Activated CD8-positive, alpha-beta T cell treated with anti-CD3 and anti-CD28 coated beads, Interleukin-2, amount 10 ng/mL, durations not matched to agents 7 days and 5 days (primary cell): Measurements from ENCODE around the gene CXCR6. TPM values are rescaled to one million over a fixed set of nuclear protein-coding genes. Genes with fewer than 3 reads are reported as not detected.

Source experiments
- ATAC-seq: fragments of 150-1000 bp; cut with Tn5 transposase; one replicate; pipeline ENCODE4 v1.10.0; 2021; ENCODE audit warnings: moderate library complexity
- CTCF ChIA-PET: fragments of 350-600 bp; sonication (Branson Sonifier 250); formaldehyde crosslinking; loops from one replicate; lab custom pipeline; 2021; ENCODE audit warnings: antibody characterized with exemption; lab: Charles Lee
- POLR2A ChIA-PET: fragments of 350-600 bp; sonication (Branson Sonifier 250); formaldehyde crosslinking; loops from one replicate; lab custom pipeline; 2021; ENCODE audit warnings: antibody characterized with exemption; lab: Charles Lee
- DNase-seq: peaks from one replicate; pipeline ENCODE4 v3.0.0-alpha.2; 2020
- H3K27ac Mint-ChIP-seq: one replicate; pipeline ENCODE4 v1.8.0; 2021; ENCODE audit warnings: mild to moderate bottlenecking, mixed read lengths
- H3K27me3 Mint-ChIP-seq: one replicate; pipeline ENCODE4 v1.8.0; 2021; ENCODE audit warnings: low read depth, mixed read lengths
- H3K36me3 Mint-ChIP-seq: one replicate; pipeline ENCODE4 v1.8.0; 2021; ENCODE audit warnings: low read depth, mixed read lengths
- H3K4me1 Mint-ChIP-seq: one replicate; pipeline ENCODE4 v1.8.0; 2021; ENCODE audit warnings: low read depth, mixed read lengths
- H3K4me3 Mint-ChIP-seq: one replicate; pipeline ENCODE4 v1.8.0; 2021; ENCODE audit warnings: mild to moderate bottlenecking, mixed read lengths
- H3K9me3 Mint-ChIP-seq: one replicate; pipeline ENCODE4 v1.8.0; 2022; ENCODE audit warnings: mixed read lengths; ENCODE audit not compliant: insufficient read depth
- total RNA-seq, 2 experiments: library from RNA; stranded (reverse); gene quantifications; one replicate each; pipeline ENCODE4 v1.2.3, GENCODE V29; 2021

Gene CXCR6
- total RNA-seq, 2 experiments from 2014 or later: 26.5 to 27.6 TPM

- peaks cover 69% of the 10 kb centered on the region for H3K36me3 Mint-ChIP-seq
- ATAC-seq: no peak
- H3K4me3 Mint-ChIP-seq: no peak overlapping the region
- no peaks in the 10 kb centered on the region for H3K27me3 Mint-ChIP-seq
- no peak for DNase-seq
- no peaks in the 10 kb centered on the region for H3K9me3 Mint-ChIP-seq
- peaks cover 14% of the 10 kb centered on the region for H3K4me1 Mint-ChIP-seq
- H3K27ac Mint-ChIP-seq: no peak overlapping the region
- CTCF ChIA-PET: interaction anchor here (3.9 kb wide), 1 partner anchor 155 kb away, joined by 21 read pairs; no protein-coding TSS in a partner anchor
- POLR2A ChIA-PET: interaction anchor here (1.3 kb wide), 1 partner anchor 15 kb away, joined by 3 read pairs; no protein-coding TSS in a partner anchor
Measured at GRCh38 chr3:45923755-45924154, 19.5 kb upstream of the CXCR6 start.

- no peak overlapping the region for H3K4me3 Mint-ChIP-seq
- POLR2A ChIA-PET: no interaction called here
- H3K9me3 Mint-ChIP-seq: no peaks in the 10 kb centered on the region
- no peaks in the 10 kb centered on the region for H3K27me3 Mint-ChIP-seq
- ATAC-seq (no peak), DNase-seq (no peak)
- no peak overlapping the region for H3K27ac Mint-ChIP-seq
- peaks cover 76% of the 10 kb centered on the region for H3K36me3 Mint-ChIP-seq
- peaks cover 9% of the 10 kb centered on the region for H3K4me1 Mint-ChIP-seq
- CTCF ChIA-PET: interaction anchor here (0.9 to 8.1 kb wide), 10 partner anchors 11 to 427 kb away, joined by 3 to 87 read pairs (median 4); no protein-coding TSS in a partner anchor
Measured at GRCh38 chr3:45927881-45928280, 15.4 kb upstream of the CXCR6 start.

DNA sequence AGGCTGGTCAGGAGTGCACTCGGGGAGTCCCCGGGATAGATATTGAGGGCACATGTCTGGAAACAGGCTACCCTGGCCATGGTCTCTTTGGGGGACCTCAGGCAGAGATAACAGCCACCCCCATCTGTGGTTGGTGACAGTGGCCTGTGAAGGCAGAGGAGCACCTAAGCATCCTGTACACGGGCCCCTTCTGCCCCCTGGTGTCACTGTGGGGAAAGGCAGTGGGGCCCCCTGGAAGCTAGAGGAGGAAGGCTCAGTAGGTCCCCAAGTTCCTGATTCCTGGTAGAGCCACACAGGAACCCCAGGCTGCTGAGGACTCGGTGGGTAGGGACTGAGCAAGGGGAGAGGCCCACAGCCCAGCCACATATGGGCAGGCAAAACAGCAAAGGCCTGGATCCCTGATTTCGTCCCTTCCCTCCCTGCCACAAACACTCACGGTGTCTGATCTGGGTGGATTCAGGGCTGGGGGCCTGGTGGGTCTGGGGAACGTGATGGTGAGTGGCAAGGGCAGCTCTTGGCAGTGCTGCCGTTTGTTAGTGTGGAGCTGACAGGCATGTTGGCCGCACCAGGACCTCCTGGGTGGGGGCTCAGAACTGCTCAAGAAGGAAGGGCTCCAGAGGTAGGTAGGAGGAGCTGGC is 14.1 kb upstream of the CXCR6 start:
- H3K36me3 Mint-ChIP-seq: peaks cover 76% of the 10 kb centered on the region
- ChIA-PET POLR2A (interaction anchor here (0.6 kb wide), 1 partner anchor 416 kb away, joined by 3 read pairs; no protein-coding TSS in a partner anchor), CTCF (interaction anchor here (0.6 to 8.1 kb wide), 25 partner anchors 8 to 419 kb away, joined by 3 to 87 read pairs (median 5); partner anchors contain the start of gene CXCR6)
- H3K27ac Mint-ChIP-seq: peak overlapping the region; percentile 55
- H3K9me3 Mint-ChIP-seq: no peaks in the 10 kb centered on the region
- no peaks in the 10 kb centered on the region for H3K27me3 Mint-ChIP-seq
- peaks cover 5% of the 10 kb centered on the region for H3K4me1 Mint-ChIP-seq
- DNase-seq (peak; percentile 77), ATAC-seq (peak; percentile 92)
- no peak overlapping the region for H3K4me3 Mint-ChIP-seq

- ChIA-PET CTCF (interaction anchor here (0.6 to 8.1 kb wide), 5 partner anchors 12 to 169 kb away, joined by 3 to 87 read pairs (median 6); partner anchors contain the start of gene CXCR6), POLR2A (no interaction called here)
- no peak for ATAC-seq
- no peaks in the 10 kb centered on the region for H3K9me3 Mint-ChIP-seq
- H3K36me3 Mint-ChIP-seq: peaks cover 88% of the 10 kb centered on the region
- H3K4me3 Mint-ChIP-seq: no peak overlapping the region
- no peak overlapping the region for H3K27ac Mint-ChIP-seq
- peaks cover 5% of the 10 kb centered on the region for H3K4me1 Mint-ChIP-seq
- no peak for DNase-seq
- H3K27me3 Mint-ChIP-seq: no peaks in the 10 kb centered on the region
Measured at GRCh38 chr3:45931496-45931895, 11.8 kb upstream of the CXCR6 start.

DNA sequence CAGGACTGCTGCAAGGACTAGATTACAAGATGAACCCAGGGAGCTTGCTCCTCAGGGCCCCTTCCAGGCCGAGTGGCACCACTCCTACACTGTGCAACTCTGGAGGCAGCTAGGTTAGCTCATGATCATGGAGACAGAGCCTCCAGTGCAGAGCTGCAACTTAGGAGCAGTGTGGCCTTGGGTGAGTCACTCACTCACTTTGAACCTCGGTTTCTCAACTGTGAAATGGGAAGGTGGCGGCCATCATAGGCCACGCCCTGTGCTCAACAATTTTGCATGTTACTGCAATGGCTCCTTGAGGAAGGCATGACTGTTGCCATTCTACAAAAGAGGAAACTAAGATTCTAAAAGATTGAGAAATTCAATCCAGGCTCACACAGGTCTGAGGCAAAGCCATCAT is 11.2 kb upstream of the CXCR6 start:
- Mint-ChIP-seq H3K9me3 (no peaks in the 10 kb centered on the region), H3K36me3 (peaks cover 87% of the 10 kb centered on the region), H3K27me3 (no peaks in the 10 kb centered on the region), H3K4me1 (peaks cover 6% of the 10 kb centered on the region), H3K27ac (no peak overlapping the region), H3K4me3 (no peak overlapping the region)
- CTCF ChIA-PET: interaction anchor here (1.4 to 8.1 kb wide), 4 partner anchors 99 to 170 kb away, joined by 3 to 87 read pairs (median 29); no protein-coding TSS in a partner anchor
- ATAC-seq: no peak
- POLR2A ChIA-PET: no interaction called here
- DNase-seq: no peak

DNA sequence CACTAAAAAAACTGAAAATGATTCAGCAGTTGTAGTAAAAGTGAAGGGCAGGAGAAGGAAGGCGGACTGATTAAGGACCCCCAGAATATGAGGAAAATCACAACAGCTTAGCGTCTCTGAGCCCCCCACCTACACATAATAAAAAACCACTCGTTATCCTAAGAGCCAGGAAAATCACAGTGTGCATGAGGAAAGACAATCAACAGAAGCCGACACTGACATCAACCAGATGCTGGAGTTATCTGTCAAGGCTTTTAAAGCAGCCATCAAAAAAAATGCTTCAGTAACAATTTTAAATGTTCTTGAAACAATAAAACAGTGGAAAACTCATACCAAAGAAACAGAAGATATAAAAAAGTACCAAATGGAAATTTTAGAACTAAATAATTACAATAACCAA is 9.7 kb upstream of the CXCR6 start:
- DNase-seq (no peak), ATAC-seq (no peak)
- peaks cover 84% of the 10 kb centered on the region for H3K36me3 Mint-ChIP-seq
- POLR2A ChIA-PET: no interaction called here
- CTCF ChIA-PET: interaction anchor here (0.9 to 8.1 kb wide), 4 partner anchors 10 to 173 kb away, joined by 3 to 87 read pairs (median 6); partner anchors contain the start of gene CXCR6
- no peak overlapping the region for H3K4me3 Mint-ChIP-seq
- H3K9me3 Mint-ChIP-seq: no peaks in the 10 kb centered on the region
- H3K27me3 Mint-ChIP-seq: no peaks in the 10 kb centered on the region
- H3K27ac Mint-ChIP-seq: no peak overlapping the region
- peaks cover 20% of the 10 kb centered on the region for H3K4me1 Mint-ChIP-seq

DNA sequence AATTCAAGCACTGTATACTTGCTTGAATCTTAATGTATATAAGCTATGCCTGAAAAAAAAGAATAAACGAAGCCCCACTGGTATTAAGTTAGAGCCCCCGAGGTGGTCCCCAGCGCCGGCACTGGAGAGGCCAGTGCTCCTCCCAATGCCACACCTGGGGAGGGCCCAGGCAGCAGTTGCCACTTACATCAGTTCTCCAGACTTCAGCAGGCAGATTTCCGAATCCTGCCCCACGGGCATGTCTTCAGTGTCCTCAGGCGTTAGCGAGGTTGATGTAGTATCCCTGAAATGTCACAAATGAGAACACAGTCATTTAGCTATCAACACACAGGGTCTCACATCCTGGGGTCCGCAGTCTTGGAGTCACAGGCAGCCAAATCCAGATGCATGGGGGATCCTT is 7.0 kb upstream of the CXCR6 start:
- ChIA-PET CTCF (interaction anchor here (0.9 to 8.4 kb wide), 4 partner anchors 58 to 151 kb away, joined by 3 to 389 read pairs (median 16); partner anchors contain the start of gene FYCO1), POLR2A (no interaction called here)
- Mint-ChIP-seq H3K27me3 (no peaks in the 10 kb centered on the region), H3K9me3 (peaks cover 6% of the 10 kb centered on the region), H3K27ac (no peak overlapping the region), H3K4me1 (peaks cover 41% of the 10 kb centered on the region), H3K4me3 (no peak overlapping the region), H3K36me3 (peaks cover 80% of the 10 kb centered on the region)
- ATAC-seq (no peak), DNase-seq (no peak)

DNA sequence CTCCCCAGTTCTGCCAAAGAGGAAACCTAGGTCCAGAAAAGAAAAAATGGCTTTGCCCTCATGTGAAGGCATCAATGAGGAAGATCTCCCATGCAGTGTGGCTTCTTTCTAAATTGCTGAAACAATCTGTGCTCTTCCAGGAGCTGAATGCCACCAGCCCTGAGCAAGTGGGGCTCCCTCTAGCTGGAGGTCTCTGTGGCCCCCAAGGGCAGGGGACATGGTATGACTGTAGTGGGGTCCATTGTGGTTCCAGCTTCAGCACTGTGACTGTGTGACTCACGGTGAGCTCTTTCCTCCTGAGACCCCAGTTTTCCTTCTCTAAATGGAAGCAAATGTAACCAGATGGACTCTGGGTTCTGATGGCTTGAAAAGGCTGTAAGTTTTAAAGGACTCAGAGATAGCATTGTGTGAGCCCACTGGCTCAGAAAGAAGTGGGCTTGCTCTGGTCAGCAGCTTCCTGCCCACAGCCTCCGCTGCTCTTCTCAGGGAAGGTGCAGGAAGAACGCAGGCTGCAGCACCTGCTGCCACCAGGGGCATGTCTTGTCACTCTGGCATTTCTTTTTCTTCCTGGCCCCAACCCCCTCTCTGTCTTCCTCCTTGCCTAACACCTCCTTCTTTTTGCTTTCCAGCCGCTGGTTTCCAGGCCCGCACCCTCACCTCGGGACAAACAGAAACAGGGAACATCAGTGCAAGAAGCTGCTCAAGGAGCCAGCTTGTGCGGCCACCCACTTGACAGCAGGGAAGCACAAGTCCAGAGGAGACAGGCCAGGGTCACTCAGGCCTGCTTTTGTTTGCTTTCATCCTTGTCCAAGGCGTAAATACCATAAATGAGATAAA is 5.8 kb upstream of the CXCR6 start:
- Mint-ChIP-seq H3K4me3 (no peak overlapping the region), H3K36me3 (peaks cover 83% of the 10 kb centered on the region), H3K4me1 (peaks cover 50% of the 10 kb centered on the region), H3K27me3 (no peaks in the 10 kb centered on the region), H3K9me3 (peaks cover 6% of the 10 kb centered on the region), H3K27ac (no peak overlapping the region)
- ChIA-PET CTCF (interaction anchor here (0.9 to 8.4 kb wide), 10 partner anchors 56 to 270 kb away, joined by 3 to 389 read pairs (median 4); partner anchors contain the start of genes CCR1 and FYCO1), POLR2A (interaction anchor here (0.6 kb wide), 1 partner anchor 430 kb away, joined by 3 read pairs; no protein-coding TSS in a partner anchor)
- no peak for ATAC-seq
- DNase-seq: no peak

DNA sequence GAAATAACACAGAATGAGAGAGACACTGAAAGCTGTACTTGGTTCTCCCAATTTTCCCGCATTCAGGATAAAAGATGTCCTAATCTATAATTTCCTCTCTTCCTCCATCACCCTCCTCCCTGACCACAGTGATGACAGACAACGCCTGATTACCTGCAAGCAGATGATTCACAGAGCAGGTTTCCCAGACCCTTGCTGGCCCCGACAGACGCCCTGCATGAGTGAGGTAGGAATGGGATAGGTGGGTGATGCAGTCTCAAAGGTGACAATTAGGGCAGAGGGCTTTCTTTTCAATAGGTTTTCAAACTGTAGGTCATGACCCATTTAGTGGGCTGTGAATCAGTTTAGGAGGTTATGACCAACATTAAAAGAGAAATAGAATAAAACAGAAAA is 5.2 kb upstream of the CXCR6 start:
- ATAC-seq (no peak), DNase-seq (no peak)
- H3K36me3 Mint-ChIP-seq: peaks cover 81% of the 10 kb centered on the region
- CTCF ChIA-PET: interaction anchor here (0.6 to 8.4 kb wide), 34 partner anchors 8 to 903 kb away, joined by 3 to 389 read pairs (median 6); partner anchors contain the start of genes CCR1, CCR5 and FYCO1
- H3K4me1 Mint-ChIP-seq: peaks cover 56% of the 10 kb centered on the region
- H3K27ac Mint-ChIP-seq: no peak overlapping the region
- H3K9me3 Mint-ChIP-seq: peaks cover 6% of the 10 kb centered on the region
- H3K4me3 Mint-ChIP-seq: no peak overlapping the region
- no peaks in the 10 kb centered on the region for H3K27me3 Mint-ChIP-seq
- POLR2A ChIA-PET: no interaction called here

DNA sequence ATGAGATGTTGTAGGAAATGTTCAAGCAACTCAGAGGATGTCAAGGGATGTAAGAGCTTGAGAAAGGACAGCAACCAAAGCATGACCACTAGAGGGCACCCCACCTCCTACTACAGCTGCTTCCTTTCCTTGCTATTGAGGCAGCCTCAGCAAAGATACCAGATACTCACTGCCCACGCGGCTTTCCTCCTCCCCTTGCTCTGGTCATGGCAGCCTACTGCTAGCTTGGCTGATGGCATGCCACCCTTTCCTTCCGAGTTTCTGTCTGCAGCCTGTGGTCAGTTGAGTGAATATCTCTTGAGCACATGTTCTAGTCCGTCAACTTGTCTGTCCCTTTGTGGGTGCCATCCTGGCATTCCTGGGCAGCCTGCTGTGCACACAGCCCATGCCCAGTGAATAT is 4.4 kb upstream of the CXCR6 start:
- Mint-ChIP-seq H3K36me3 (peaks cover 81% of the 10 kb centered on the region), H3K27ac (peak overlapping the region; percentile 56), H3K4me3 (no peak overlapping the region), H3K4me1 (peaks cover 65% of the 10 kb centered on the region), H3K27me3 (no peaks in the 10 kb centered on the region), H3K9me3 (peaks cover 6% of the 10 kb centered on the region)
- ChIA-PET CTCF (interaction anchor here (0.6 to 8.4 kb wide), 47 partner anchors 9 to 904 kb away, joined by 3 to 389 read pairs (median 5); partner anchors contain the start of genes CCR1, CCR5, FYCO1 and LZTFL1), POLR2A (interaction anchor here (0.6 to 1.0 kb wide), 4 partner anchors 14 to 268 kb away, joined by 3 to 4 read pairs (median 3); no protein-coding TSS in a partner anchor)
- peak; percentile 94 for DNase-seq
- peak; percentile 75 for ATAC-seq

DNA sequence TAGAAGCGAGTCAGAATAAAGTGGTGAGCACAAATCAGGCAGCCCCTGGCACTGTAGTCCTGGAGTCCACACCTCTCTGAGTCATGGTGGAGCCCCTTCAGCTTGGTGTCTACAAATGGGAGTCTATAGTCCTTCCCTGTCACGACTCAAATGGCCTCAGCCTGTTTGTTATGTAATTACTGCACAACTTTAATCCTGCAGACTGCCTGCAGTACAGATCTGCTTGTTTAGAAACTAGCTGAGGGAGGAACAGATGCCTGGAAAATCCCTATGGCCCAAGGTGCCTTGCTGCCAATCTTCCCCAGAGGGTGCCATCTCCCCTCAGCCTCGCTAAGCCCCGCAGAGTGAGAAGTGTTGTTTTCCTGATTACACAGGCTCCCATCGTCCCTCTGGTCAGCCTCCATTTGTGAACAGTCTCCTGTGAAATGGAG is 3.9 kb upstream of the CXCR6 start:
- CTCF ChIA-PET: interaction anchor here (0.6 to 8.4 kb wide), 40 partner anchors 9 to 904 kb away, joined by 3 to 389 read pairs (median 6); partner anchors contain the start of genes CCR1, CCR5, FYCO1 and LZTFL1
- peaks cover 66% of the 10 kb centered on the region for H3K4me1 Mint-ChIP-seq
- no peak for ATAC-seq

More for the DNA sequence above, 3.9 kb upstream of the CXCR6 start:
- peaks cover 77% of the 10 kb centered on the region for H3K36me3 Mint-ChIP-seq
- POLR2A ChIA-PET: interaction anchor here (0.6 to 1.6 kb wide), 5 partner anchors 15 to 267 kb away, joined by 3 to 4 read pairs (median 3); no protein-coding TSS in a partner anchor
- H3K4me3 Mint-ChIP-seq: no peak overlapping the region
- H3K9me3 Mint-ChIP-seq: peaks cover 6% of the 10 kb centered on the region
- H3K27me3 Mint-ChIP-seq: no peaks in the 10 kb centered on the region
- DNase-seq: no peak
- peak overlapping the region; percentile 60 for H3K27ac Mint-ChIP-seq
